ENCODE results near the gene C5orf47. TPM values are rescaled to one million over a fixed set of nuclear protein-coding genes. Genes with fewer than 3 reads are reported as not detected.

C5orf47 gene, protein sequence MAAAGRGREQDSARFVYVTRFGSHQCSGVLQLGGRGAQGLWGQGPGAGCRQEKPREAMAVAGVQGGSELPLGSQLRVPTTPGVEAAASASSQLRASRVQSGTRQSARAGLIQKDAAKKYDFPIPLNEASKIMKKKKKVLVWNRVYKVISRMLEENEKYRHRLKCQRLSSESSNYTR
- not detected in 2 replicates for total RNA-seq

DNA sequence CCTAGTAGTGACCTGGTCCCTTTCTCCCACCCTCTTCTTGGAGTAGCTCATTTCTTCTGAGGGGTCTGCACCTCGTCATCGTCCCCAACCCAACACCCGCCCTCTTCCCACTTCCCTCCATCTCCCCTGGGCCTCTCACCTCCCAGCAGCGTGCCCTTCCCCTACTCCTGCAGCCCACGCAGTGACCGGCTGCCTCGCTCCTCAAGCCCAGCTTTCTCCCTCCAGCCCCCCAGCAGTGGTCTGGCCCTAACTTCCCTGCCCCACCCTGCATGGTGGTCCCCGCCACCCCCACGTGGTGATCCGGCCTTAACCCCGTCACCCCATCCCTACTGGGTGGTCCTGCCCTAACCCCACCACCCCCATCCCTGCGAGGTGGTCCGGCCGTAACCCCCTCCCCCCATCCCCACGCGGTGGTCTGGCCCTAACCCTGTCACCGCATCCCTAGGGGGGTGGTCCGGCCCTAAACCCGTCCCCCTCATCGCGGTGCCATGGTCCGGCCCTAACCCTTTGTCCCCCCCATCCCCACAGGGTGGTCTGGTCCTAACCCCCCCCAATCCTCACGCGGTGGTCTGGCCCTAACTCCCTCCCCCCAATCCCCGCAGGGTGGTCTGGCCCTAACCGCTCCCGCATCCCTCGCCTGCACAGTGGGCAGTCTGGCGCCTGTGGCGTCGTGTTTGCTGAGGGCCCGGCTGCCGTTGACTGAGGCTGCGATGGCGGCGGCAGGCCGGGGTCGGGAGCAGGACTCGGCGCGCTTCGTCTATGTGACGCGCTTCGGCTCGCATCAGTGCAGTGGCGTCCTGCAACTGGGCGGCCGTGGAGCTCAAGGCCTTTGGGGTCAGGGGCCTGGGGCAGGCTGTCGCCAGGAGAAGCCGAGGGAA lies at the start of gene C5orf47:
C5orf47 (plus strand) TSS at position 617 of the 878 bp plus-strand sequence; CDS start at position 711, 94 bp downstream.

DNA sequence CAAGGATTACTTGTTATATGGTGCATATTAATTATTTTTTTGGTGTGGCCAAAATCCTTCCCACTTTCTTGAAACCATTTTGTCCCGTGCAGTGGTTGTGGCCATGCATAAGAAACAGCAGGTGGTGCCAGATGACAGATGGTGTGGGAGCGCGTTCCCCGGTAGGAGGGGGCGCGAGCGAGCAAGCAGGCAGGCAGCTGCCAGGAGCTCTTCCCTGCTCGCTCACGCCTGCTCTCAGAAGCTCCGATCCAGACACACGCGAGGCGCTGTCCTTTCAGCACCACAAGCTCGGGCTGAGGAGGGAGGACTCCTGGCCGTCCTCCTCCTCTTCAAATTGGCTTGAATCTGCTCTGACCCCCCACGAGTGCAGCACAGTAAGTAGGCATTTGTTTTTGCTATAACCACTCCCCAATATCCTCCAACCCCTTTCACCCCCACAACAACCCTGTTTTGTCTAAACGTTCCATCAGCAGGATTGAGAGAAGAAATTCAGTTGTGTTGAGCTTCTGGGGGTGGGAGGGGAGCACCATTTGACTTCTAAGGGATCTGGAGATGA lies 56.6 kb downstream of the C5orf47 start, which contains the start of gene NSG2:
NSG2 (plus strand) TSS at position 237 of the 556 bp plus-strand sequence. CDS start 1,050 bp downstream, outside the sequence.

Other genes starting within 250 kb of the C5orf47 start
- 34.9 and 42.2 TPM in 2 replicates for gene CPEB4, start 100.8 kb upstream of the C5orf47 start, total RNA-seq
- gene NSG2, start 56.5 kb downstream of the C5orf47 start, total RNA-seq, result not detected in 2 replicates